H9 (cell line): ENCODE results near the gene MPP7. TPM values are rescaled to one million over a fixed set of nuclear protein-coding genes. Genes with fewer than 3 reads are reported as not detected.

Experiments used
- DNase-seq: peaks from one replicate; pipeline ENCODE4 v3.0.0-alpha.2; 2017
- H2AFZ ChIP-seq: one replicate; pipeline ENCODE4 v1.6.1; 2013; ENCODE audit warnings: mild to moderate bottlenecking, low read length, control low read depth, moderate library complexity
- H2AK5ac ChIP-seq: 2 replicates; pipeline ENCODE4 v1.6.1; 2013; ENCODE audit warnings: low read length, control low read depth, mixed read lengths; ENCODE audit not compliant: insufficient read length
- H2BK120ac ChIP-seq: one replicate; pipeline ENCODE4 v1.6.1; 2013; ENCODE audit warnings: low read depth, mild to moderate bottlenecking, low read length, control low read depth, inconsistent platforms; ENCODE audit not compliant: poor library complexity, severe bottlenecking
- H2BK12ac ChIP-seq: 2 replicates; pipeline ENCODE4 v1.6.1; 2013; ENCODE audit warnings: low read length, control low read depth, mixed read lengths, low read depth; ENCODE audit not compliant: insufficient read length
- H2BK15ac ChIP-seq: 2 replicates; pipeline ENCODE4 v1.6.1; 2013; ENCODE audit warnings: low read depth, low read length, control low read depth
- H2BK20ac ChIP-seq: one replicate; pipeline ENCODE4 v1.6.1; 2013; ENCODE audit warnings: low read depth, mild to moderate bottlenecking, low read length, control low read depth, inconsistent platforms; ENCODE audit not compliant: poor library complexity, severe bottlenecking
- H2BK5ac ChIP-seq: 2 replicates; pipeline ENCODE4 v1.6.1; 2013; ENCODE audit warnings: low read length, control low read depth, mixed read lengths; ENCODE audit not compliant: insufficient read length
- H3K14ac ChIP-seq: 2 replicates; pipeline ENCODE4 v1.6.1; 2013; ENCODE audit warnings: low read length, control low read depth; ENCODE audit not compliant: insufficient read depth
- H3K18ac ChIP-seq: 2 replicates; pipeline ENCODE4 v1.6.1; 2013; ENCODE audit warnings: low read depth, mild to moderate bottlenecking, mixed read lengths, low read length, control low read depth; ENCODE audit not compliant: insufficient read length
- H3K23ac ChIP-seq: 2 replicates; pipeline ENCODE4 v1.6.1; 2013; ENCODE audit warnings: low read length, control low read depth, mixed read lengths, low read depth; ENCODE audit not compliant: insufficient read length
- H3K23me2 ChIP-seq: 2 replicates; pipeline ENCODE4 v1.6.1; 2013; ENCODE audit warnings: low read depth, mild to moderate bottlenecking, mixed read lengths, low read length, control low read depth; ENCODE audit not compliant: insufficient read length, poor library complexity, severe bottlenecking
- H3K27ac ChIP-seq: 2 replicates; pipeline ENCODE4 v1.5.1; 2013; ENCODE audit warnings: low read length, control low read depth, mixed read lengths, low read depth; ENCODE audit not compliant: insufficient read length
- H3K27me3 ChIP-seq: 2 replicates; pipeline ENCODE4 v1.6.1; 2013; ENCODE audit warnings: low read length, control low read depth, inconsistent platforms; ENCODE audit not compliant: insufficient read depth
- H3K4ac ChIP-seq: 2 replicates; pipeline ENCODE4 v1.6.1; 2013; ENCODE audit warnings: low read depth, mild to moderate bottlenecking, control low read depth, inconsistent platforms, low read length, moderate library complexity
- H3K4me1 ChIP-seq: 2 replicates; pipeline ENCODE4 v1.6.1; 2013; ENCODE audit warnings: low read length, control low read depth, inconsistent platforms; ENCODE audit not compliant: insufficient read depth
- H3K4me2 ChIP-seq: 2 replicates; pipeline ENCODE4 v1.6.1; 2013; ENCODE audit warnings: low read length, control low read depth, mixed read lengths; ENCODE audit not compliant: insufficient read length, insufficient read depth
- H3K56ac ChIP-seq: 2 replicates; pipeline ENCODE4 v1.6.1; 2013; ENCODE audit warnings: low read depth, mild to moderate bottlenecking, mixed read lengths, low read length, control low read depth; ENCODE audit not compliant: insufficient read length
- H3K79me1 ChIP-seq: 2 replicates; pipeline ENCODE4 v1.6.1; 2013; ENCODE audit warnings: low read depth, mild to moderate bottlenecking, moderate library complexity, low read length, control low read depth, inconsistent platforms; ENCODE audit not compliant: insufficient read depth, poor library complexity, severe bottlenecking
- H3K79me2 ChIP-seq: 2 replicates; pipeline ENCODE4 v1.6.1; 2013; ENCODE audit warnings: low read length, control low read depth, inconsistent platforms; ENCODE audit not compliant: insufficient read depth
- H3K9ac ChIP-seq: 2 replicates; pipeline ENCODE4 v1.6.1; 2013; ENCODE audit warnings: low read length, control low read depth, mixed read lengths; ENCODE audit not compliant: insufficient read length; ENCODE audit errors: extremely low read depth
- H3K9me3 ChIP-seq: one replicate; pipeline ENCODE4 v1.6.1; 2013; ENCODE audit warnings: low read depth, low read length, inconsistent platforms; ENCODE audit not compliant: control insufficient read depth
- H3T11ph ChIP-seq: one replicate; pipeline ENCODE4 v1.6.1; 2013; ENCODE audit warnings: mild to moderate bottlenecking, low read length, control low read depth, inconsistent platforms
- H4K20me1 ChIP-seq: one replicate; pipeline ENCODE4 v1.6.1; 2013; ENCODE audit not compliant: control insufficient read depth, insufficient read length, insufficient read depth
- H4K5ac ChIP-seq: 2 replicates; pipeline ENCODE4 v1.6.1; 2013; ENCODE audit warnings: low read depth, mild to moderate bottlenecking, mixed read lengths, low read length, control low read depth; ENCODE audit not compliant: insufficient read length
- H4K8ac ChIP-seq: replicated peaks from 2 replicates; pipeline ENCODE4 v1.6.1; 2013; ENCODE audit warnings: low read length, control low read depth, mixed read lengths, low read depth; ENCODE audit not compliant: insufficient read length
- H4K91ac ChIP-seq: 2 replicates; pipeline ENCODE4 v1.6.1; 2013; ENCODE audit warnings: low read depth, mild to moderate bottlenecking, moderate library complexity, mixed read lengths, low read length, control low read depth; ENCODE audit not compliant: insufficient read length
- H3K27ac Mint-ChIP-seq, 3 experiments: 2 replicates in 2 of 3; 3 replicates in 1 of 3; pipeline ENCODE4 v1.8.0; 2020 to 2021; ENCODE audit warnings: mixed read lengths in 3 of 3, mild to moderate bottlenecking in 1 of 3, moderate library complexity in 1 of 3
- H3K27me3 Mint-ChIP-seq: 2 replicates; pipeline ENCODE4 v1.8.0; 2021; ENCODE audit warnings: low read depth, mild to moderate bottlenecking, moderate library complexity, mixed read lengths
- H3K36me3 Mint-ChIP-seq, 3 experiments: 2 replicates in 2 of 3; 3 replicates in 1 of 3; pipeline ENCODE4 v1.8.0; 2020 to 2021; ENCODE audit warnings: low read depth in 3 of 3, mixed read lengths in 3 of 3; ENCODE audit not compliant: insufficient read depth in 1 of 3
- H3K4me1 Mint-ChIP-seq, 2 experiments: 2 replicates each; pipeline ENCODE4 v1.8.0; 2020; ENCODE audit warnings: mixed read lengths in 2 of 2
- H3K4me3 Mint-ChIP-seq, 2 experiments: 2 replicates in 1 of 2; 3 replicates in 1 of 2; pipeline ENCODE4 v1.8.0; 2020 to 2021; ENCODE audit warnings: mild to moderate bottlenecking in 2 of 2, mixed read lengths in 2 of 2, moderate library complexity in 1 of 2
- H3K9me3 Mint-ChIP-seq, 2 experiments: 2 replicates in 1 of 2; 3 replicates in 1 of 2; pipeline ENCODE4 v1.8.0; 2020; ENCODE audit warnings: mild to moderate bottlenecking in 2 of 2, mixed read lengths in 2 of 2, moderate library complexity in 1 of 2
- WGBS: extraction: QIAGEN DNeasy Blood & Tissue Kit; methylation state at CpG from one replicate; pipeline ENCODE4 v1.1.7; 2013; ENCODE audit warnings: missing lambda C conversion rate, low lambda C conversion rate, mixed read lengths; ENCODE audit not compliant: insufficient read length; ENCODE audit errors: extremely low coverage; 5-methylcytosine and 5-hydroxymethylcytosine counted together
- total RNA-seq: library from RNA; stranded (reverse); gene quantifications from 2 replicates; pipeline ENCODE4 v1.2.1, GENCODE V29; 2021
- TF ChIP-seq, protein P1 (sequence below): fragments of 200-600 bp; sonication (generic); conservative IDR thresholded peaks from 3 replicates; pipeline ENCODE4 v1.8.0; 2021; ENCODE audit warnings: antibody characterized with exemption, mild to moderate bottlenecking

The MPP7 gene
- total RNA-seq, 1 experiment from 2014 or later = 6.9 TPM

DNA sequence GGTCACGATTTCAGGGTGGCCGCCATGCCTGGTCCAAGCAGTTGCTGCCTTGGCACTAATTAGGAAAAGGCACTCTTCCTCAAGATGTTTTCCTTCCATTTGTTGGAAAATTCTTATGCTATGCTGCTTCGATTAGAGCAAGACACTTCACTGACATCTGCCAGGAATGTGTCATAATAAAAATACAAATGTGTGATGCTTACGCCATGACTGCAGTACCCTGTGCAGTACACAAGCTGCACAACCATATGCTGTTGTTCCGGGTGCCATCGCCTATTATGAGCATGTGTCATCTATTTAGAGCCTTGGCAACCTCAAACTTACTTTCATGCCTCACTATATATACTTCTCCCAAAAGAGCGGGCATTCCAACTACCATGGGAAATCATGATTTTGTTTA is 14.9 kb upstream of the MPP7 start:
- Histone ChIP-seq H3K4me2 (no peak overlapping the region), H3T11ph (no peak overlapping the region), H3K56ac (no peak overlapping the region), H2BK12ac (no peak overlapping the region), H3K9ac (no peak overlapping the region), H2AK5ac (no peak overlapping the region), H3K27ac (no peak overlapping the region), H2BK120ac (no peak overlapping the region), H3K9me3 (no peaks in the 10 kb centered on the region), H4K20me1 (no peaks in the 10 kb centered on the region), H4K8ac (no peak overlapping the region), H3K4me1 (no peaks in the 10 kb centered on the region), H2AFZ (no peak overlapping the region), H3K18ac (no peak overlapping the region), H3K14ac (no peak overlapping the region), H3K79me1 (no peaks in the 10 kb centered on the region), H4K5ac (no peak overlapping the region), H2BK5ac (no peak overlapping the region), H3K4ac (no peak overlapping the region), H3K23me2 (no peaks in the 10 kb centered on the region), H2BK20ac (no peak overlapping the region), H3K23ac (no peak overlapping the region), H3K79me2 (no peaks in the 10 kb centered on the region), H3K27me3 (no peaks in the 10 kb centered on the region), H4K91ac (no peak overlapping the region), H2BK15ac (no peak overlapping the region)
- no CpG with 5 or more reads among the region's 7 CpGs for WGBS
- H3K36me3 Mint-ChIP-seq = no peaks in the 10 kb centered on the region
- H3K4me3 Mint-ChIP-seq = no peak overlapping the region
- H3K27ac Mint-ChIP-seq = no peak overlapping the region; a peak in 1 of 7 replicates
- peaks cover 4% of the 10 kb centered on the region for H3K27me3 Mint-ChIP-seq
- H3K4me1 Mint-ChIP-seq = peaks cover 3 to 4% of the 10 kb centered on the region in 2 experiments; a peak in 1 of 4 replicates
- DNase-seq = no peak
- no peaks in the 10 kb centered on the region for H3K9me3 Mint-ChIP-seq
- TF ChIP-seq, protein P1, sequence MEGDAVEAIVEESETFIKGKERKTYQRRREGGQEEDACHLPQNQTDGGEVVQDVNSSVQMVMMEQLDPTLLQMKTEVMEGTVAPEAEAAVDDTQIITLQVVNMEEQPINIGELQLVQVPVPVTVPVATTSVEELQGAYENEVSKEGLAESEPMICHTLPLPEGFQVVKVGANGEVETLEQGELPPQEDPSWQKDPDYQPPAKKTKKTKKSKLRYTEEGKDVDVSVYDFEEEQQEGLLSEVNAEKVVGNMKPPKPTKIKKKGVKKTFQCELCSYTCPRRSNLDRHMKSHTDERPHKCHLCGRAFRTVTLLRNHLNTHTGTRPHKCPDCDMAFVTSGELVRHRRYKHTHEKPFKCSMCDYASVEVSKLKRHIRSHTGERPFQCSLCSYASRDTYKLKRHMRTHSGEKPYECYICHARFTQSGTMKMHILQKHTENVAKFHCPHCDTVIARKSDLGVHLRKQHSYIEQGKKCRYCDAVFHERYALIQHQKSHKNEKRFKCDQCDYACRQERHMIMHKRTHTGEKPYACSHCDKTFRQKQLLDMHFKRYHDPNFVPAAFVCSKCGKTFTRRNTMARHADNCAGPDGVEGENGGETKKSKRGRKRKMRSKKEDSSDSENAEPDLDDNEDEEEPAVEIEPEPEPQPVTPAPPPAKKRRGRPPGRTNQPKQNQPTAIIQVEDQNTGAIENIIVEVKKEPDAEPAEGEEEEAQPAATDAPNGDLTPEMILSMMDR = no peak
